ENCODE data around the gene SNTG2.

The SNTG2 gene

DNA sequence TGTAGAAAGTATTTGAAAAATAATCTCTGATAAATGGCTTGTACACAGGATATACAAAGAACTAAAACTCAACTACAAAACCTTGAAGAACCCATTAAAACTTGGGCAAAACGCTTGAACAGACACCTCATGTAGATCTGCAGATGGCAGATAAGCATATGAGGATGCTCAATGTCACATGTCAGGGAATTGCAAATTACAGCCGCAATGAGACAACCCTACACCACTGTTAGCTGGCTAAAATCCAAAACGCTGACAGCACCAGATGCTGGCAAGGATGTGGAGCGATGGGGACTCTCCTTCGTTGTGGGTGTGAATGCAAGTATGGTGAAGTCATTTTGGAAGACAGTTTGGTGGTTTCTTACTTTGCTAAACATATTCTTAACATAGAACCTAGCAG lies 53.7 kb downstream of the SNTG2 start:
- TF ChIP-seq, protein P1, sequence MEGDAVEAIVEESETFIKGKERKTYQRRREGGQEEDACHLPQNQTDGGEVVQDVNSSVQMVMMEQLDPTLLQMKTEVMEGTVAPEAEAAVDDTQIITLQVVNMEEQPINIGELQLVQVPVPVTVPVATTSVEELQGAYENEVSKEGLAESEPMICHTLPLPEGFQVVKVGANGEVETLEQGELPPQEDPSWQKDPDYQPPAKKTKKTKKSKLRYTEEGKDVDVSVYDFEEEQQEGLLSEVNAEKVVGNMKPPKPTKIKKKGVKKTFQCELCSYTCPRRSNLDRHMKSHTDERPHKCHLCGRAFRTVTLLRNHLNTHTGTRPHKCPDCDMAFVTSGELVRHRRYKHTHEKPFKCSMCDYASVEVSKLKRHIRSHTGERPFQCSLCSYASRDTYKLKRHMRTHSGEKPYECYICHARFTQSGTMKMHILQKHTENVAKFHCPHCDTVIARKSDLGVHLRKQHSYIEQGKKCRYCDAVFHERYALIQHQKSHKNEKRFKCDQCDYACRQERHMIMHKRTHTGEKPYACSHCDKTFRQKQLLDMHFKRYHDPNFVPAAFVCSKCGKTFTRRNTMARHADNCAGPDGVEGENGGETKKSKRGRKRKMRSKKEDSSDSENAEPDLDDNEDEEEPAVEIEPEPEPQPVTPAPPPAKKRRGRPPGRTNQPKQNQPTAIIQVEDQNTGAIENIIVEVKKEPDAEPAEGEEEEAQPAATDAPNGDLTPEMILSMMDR (conservative IDR thresholded peaks at IDR 0.05; ENCODE audit: low read length), result no peak
- no peak for TF ChIP-seq EZH2phosphoT487 (IDR thresholded peaks at IDR 0.05; ENCODE audit: borderline replicate concordance)
- Histone ChIP-seq H2AFZ (ENCODE audit: low read length) (no peak overlapping the region), H4K20me1 (ENCODE audit: insufficient read depth, low read length, poor library complexity, severe bottlenecking) (no peaks in the 10 kb centered on the region), H3K9ac (ENCODE audit: low read depth, low read length, poor library complexity, severe bottlenecking) (no peak overlapping the region), H3K27me3 (ENCODE audit: insufficient read depth, low read length, poor library complexity, severe bottlenecking) (no peaks in the 10 kb centered on the region), H3K4me2 (ENCODE audit: low read depth, low read length, poor library complexity, severe bottlenecking) (no peak overlapping the region), H3K36me3 (ENCODE audit: insufficient read depth, low read length) (no peaks in the 10 kb centered on the region), H3K9me2 (replicated peaks; ENCODE audit: low read depth, low read length) (no peaks in the 10 kb centered on the region), H3K4me3 (ENCODE audit: low read length, poor library complexity, severe bottlenecking) (no peak overlapping the region), H3K9me3 (ENCODE audit: insufficient read depth, low read depth, low read length) (0 out of 2 replicates have a peak, but pooled peaks cover 1% of the 10 kb centered on the region), H3F3A (ENCODE audit: low read depth) (no peaks in the 10 kb centered on the region), H3K4me1 (ENCODE audit: insufficient read depth, low read length, poor library complexity, severe bottlenecking) (peaks cover 5% of the 10 kb centered on the region), H3K79me2 (ENCODE audit: insufficient read depth, low read length) (no peaks in the 10 kb centered on the region)

DNA sequence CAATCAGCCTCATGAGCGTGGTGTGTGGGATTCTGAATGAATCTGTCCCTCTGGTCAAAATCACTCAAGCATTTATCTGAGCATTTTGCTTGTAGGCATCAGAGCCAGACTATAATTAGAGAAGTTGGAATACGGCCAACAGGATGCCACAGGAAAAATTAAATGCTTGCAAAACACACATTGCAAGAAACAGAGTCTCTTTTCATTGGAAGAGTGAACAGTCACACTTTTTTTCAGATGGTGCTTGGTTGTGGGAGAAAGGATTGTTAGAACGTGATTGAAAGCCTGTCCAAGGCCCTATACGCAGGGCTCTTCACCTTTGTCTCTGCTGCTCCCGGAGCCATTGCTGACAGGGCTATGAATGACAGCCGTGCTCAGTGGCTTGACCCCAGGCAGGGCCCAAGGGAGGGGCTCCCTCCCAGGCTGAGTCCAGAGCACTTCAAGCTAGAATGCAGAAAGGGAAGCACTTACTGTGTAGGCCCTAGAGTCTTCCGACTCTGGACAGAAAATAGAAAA lies 59.8 kb downstream of the SNTG2 start:
- no peak overlapping the region for H3K9ac ChIP-seq (ENCODE audit: low read depth, low read length, poor library complexity, severe bottlenecking)
- H4K20me1 ChIP-seq (ENCODE audit: insufficient read depth, low read length, poor library complexity, severe bottlenecking), result no peaks in the 10 kb centered on the region
- H3K9me3 ChIP-seq (ENCODE audit: insufficient read depth, low read depth, low read length), result no peaks in the 10 kb centered on the region
- H3K9me2 ChIP-seq (replicated peaks; ENCODE audit: low read depth, low read length), result no peaks in the 10 kb centered on the region
- no peaks in the 10 kb centered on the region for H3K36me3 ChIP-seq (ENCODE audit: insufficient read depth, low read length)
- H3K27me3 ChIP-seq (ENCODE audit: insufficient read depth, low read length, poor library complexity, severe bottlenecking), result no peaks in the 10 kb centered on the region
- no peak overlapping the region for H3K4me3 ChIP-seq (ENCODE audit: low read length, poor library complexity, severe bottlenecking)
- H3K4me2 ChIP-seq (ENCODE audit: low read depth, low read length, poor library complexity, severe bottlenecking), result peak overlapping the region; percentile 18
- no peak for TF ChIP-seq EZH2phosphoT487 (IDR thresholded peaks at IDR 0.05; ENCODE audit: borderline replicate concordance)
- TF ChIP-seq, protein P1 (conservative IDR thresholded peaks at IDR 0.05; ENCODE audit: low read length), result no peak
- no peaks in the 10 kb centered on the region for H3K79me2 ChIP-seq (ENCODE audit: insufficient read depth, low read length)
- H2AFZ ChIP-seq (ENCODE audit: low read length), result no peak overlapping the region
- H3K4me1 ChIP-seq (ENCODE audit: insufficient read depth, low read length, poor library complexity, severe bottlenecking), result peaks cover 11% of the 10 kb centered on the region
- no peaks in the 10 kb centered on the region for H3F3A ChIP-seq (ENCODE audit: low read depth)

DNA sequence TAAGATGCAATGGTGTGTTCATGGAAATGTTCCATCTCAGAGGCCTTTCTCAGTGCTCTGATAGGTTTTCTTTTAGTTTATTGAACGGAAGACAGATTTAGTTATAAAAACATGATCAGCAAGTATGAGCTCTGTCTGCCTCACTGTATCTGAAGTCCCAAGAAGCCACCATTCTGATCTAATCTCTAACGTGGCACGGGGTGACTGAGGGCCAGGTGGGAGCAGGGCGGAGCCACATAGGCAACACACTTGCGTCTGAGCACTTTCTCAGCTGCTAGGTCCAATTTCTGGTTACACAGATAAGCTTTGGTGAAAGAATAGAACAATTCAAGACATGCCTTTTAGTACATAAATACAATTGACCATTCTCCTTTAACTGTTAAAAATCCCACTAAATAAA lies 60.4 kb downstream of the SNTG2 start:
- H3K9ac ChIP-seq (ENCODE audit: low read depth, low read length, poor library complexity, severe bottlenecking), result no peak overlapping the region
- H4K20me1 ChIP-seq (ENCODE audit: insufficient read depth, low read length, poor library complexity, severe bottlenecking), result no peaks in the 10 kb centered on the region
- H3K4me3 ChIP-seq (ENCODE audit: low read length, poor library complexity, severe bottlenecking), result no peak overlapping the region
- H3K79me2 ChIP-seq (ENCODE audit: insufficient read depth, low read length), result no peaks in the 10 kb centered on the region
- TF ChIP-seq EZH2phosphoT487 (IDR thresholded peaks at IDR 0.05; ENCODE audit: borderline replicate concordance), result no peak
- TF ChIP-seq, protein P1 (conservative IDR thresholded peaks at IDR 0.05; ENCODE audit: low read length), result no peak
- no peaks in the 10 kb centered on the region for H3K9me3 ChIP-seq (ENCODE audit: insufficient read depth, low read depth, low read length)
- peaks cover 11% of the 10 kb centered on the region for H3K4me1 ChIP-seq (ENCODE audit: insufficient read depth, low read length, poor library complexity, severe bottlenecking)
- H3K27me3 ChIP-seq (ENCODE audit: insufficient read depth, low read length, poor library complexity, severe bottlenecking), result no peaks in the 10 kb centered on the region
- H3K36me3 ChIP-seq (ENCODE audit: insufficient read depth, low read length), result no peaks in the 10 kb centered on the region
- no peaks in the 10 kb centered on the region for H3K9me2 ChIP-seq (replicated peaks; ENCODE audit: low read depth, low read length)
- H3F3A ChIP-seq (ENCODE audit: low read depth), result no peaks in the 10 kb centered on the region
- H3K4me2 ChIP-seq (ENCODE audit: low read depth, low read length, poor library complexity, severe bottlenecking), result peak overlapping the region; percentile 18
- no peak overlapping the region for H2AFZ ChIP-seq (ENCODE audit: low read length)
